ENCODE measurements around the gene NXPH4. TPM values are rescaled to one million over a fixed set of nuclear protein-coding genes. Genes with fewer than 3 reads are reported as not detected.

NXPH4 gene
- total and polyA plus RNA-seq, 10 of the 15 experiments (the other 5 are each of a cell fraction or from before 2014, with no cell fraction given): 0.03 to 0.26 TPM; not detected in 8

DNA sequence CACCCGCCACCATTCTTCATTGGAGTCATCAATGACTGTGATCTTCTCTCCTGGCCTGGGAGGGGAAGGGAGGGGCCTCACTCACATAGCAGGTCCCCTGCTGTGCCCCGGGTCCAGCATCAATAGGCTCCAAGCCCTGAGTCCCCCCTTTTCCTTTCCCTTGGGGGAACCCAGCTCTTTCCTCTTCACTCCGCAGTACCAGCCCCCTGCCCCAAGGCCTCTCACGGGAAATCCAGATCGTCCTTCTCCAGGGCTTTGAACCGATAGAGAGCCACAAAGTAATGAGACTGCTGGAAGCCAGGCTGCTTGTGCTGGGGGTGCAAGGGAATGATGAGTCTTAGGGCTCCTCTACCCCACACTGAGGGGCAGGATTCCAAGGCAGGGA, 27.7 kb downstream of the NXPH4 start:
- no peak for TF ChIP-seq RELA (IDR thresholded peaks at IDR 0.05; ENCODE audit: borderline replicate concordance, partially characterized antibody)
- TF ChIP-seq JUND (IDR thresholded peaks at IDR 0.05; ENCODE audit: low read depth, low read length): no peak
- TF ChIP-seq TCF12 (IDR thresholded peaks at IDR 0.05; ENCODE audit: low read depth, low read length): no peak
- no peak for TF ChIP-seq TCF3 (IDR thresholded peaks at IDR 0.05; ENCODE audit: borderline replicate concordance, insufficient read depth, low read depth, low read length)
- no peak for TF ChIP-seq DPF2 (IDR thresholded peaks at IDR 0.05)
- no peak for TF ChIP-seq ASH2L (IDR thresholded peaks at IDR 0.05; ENCODE audit: borderline replicate concordance, low read depth)
- TF ChIP-seq SIN3A (IDR thresholded peaks at IDR 0.05; ENCODE audit: low read depth, low read length): no peak
- TF ChIP-seq SREBF1 (IDR thresholded peaks at IDR 0.05; ENCODE audit: low read length): no peak
- TF ChIP-seq MYB (IDR thresholded peaks at IDR 0.05; ENCODE audit: borderline replicate concordance, low read depth, low read length): no peak
- TF ChIP-seq ZBED1 (IDR thresholded peaks at IDR 0.05; ENCODE audit: borderline replicate concordance): no peak
- TF ChIP-seq, protein P1, sequence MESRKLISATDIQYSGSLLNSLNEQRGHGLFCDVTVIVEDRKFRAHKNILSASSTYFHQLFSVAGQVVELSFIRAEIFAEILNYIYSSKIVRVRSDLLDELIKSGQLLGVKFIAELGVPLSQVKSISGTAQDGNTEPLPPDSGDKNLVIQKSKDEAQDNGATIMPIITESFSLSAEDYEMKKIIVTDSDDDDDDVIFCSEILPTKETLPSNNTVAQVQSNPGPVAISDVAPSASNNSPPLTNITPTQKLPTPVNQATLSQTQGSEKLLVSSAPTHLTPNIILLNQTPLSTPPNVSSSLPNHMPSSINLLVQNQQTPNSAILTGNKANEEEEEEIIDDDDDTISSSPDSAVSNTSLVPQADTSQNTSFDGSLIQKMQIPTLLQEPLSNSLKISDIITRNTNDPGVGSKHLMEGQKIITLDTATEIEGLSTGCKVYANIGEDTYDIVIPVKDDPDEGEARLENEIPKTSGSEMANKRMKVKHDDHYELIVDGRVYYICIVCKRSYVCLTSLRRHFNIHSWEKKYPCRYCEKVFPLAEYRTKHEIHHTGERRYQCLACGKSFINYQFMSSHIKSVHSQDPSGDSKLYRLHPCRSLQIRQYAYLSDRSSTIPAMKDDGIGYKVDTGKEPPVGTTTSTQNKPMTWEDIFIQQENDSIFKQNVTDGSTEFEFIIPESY (IDR thresholded peaks at IDR 0.05): no peak
- ChIA-PET RAD21 (ENCODE audit: unreplicated experiment) (interaction anchor here (1.0 to 14.4 kb wide), 3 partner anchors 15 to 209 kb away, joined by 3 to 85 read pairs (median 7); partner anchors contain the start of genes INHBE and SHMT2), POLR2A (no interaction called here), CTCF (interaction anchor here (1.9 to 10.7 kb wide), 5 partner anchors 16 to 209 kb away, joined by 5 to 271 read pairs (median 90); partner anchors contain the start of genes INHBE and SHMT2), SMC1A (ENCODE audit: uncharacterized antibody, unreplicated experiment) (interaction anchor here (1.1 to 8.1 kb wide), 4 partner anchors 13 to 208 kb away, joined by 4 to 55 read pairs (median 4); no protein-coding TSS in a partner anchor)
- H2AFZ ChIP-seq (ENCODE audit: control insufficient read depth, low read depth, low read length): no peak overlapping the region
- no peak for ATAC-seq
- H3K36me3 ChIP-seq (ENCODE audit: control insufficient read depth in 2 of 2, insufficient read depth in 2 of 2, low read length in 1 of 2): no peaks in the 10 kb centered on the region
- H3K4me2 ChIP-seq (ENCODE audit: control insufficient read depth, insufficient read depth): no peak overlapping the region
- no TSS peak for BruUV-seq (replicated peaks)
- no peak overlapping the region for H3K4me3 ChIP-seq
- no peaks in the 10 kb centered on the region for H3K79me2 ChIP-seq (ENCODE audit: control insufficient read depth, insufficient read depth, low read length)
- H3K9ac ChIP-seq (ENCODE audit: control insufficient read depth, insufficient read depth, low read length): no peak overlapping the region
- DNase-seq (ENCODE audit: low read depth, low spot score): no peak
- peaks cover 5% of the 10 kb centered on the region in 2 experiments; a peak in 3 of 4 replicates for H3K27me3 ChIP-seq (replicated peaks in 1 of 2; ENCODE audit: control insufficient read depth in 2 of 2, insufficient read depth in 2 of 2, low read length in 1 of 2)
- WGBS (ENCODE audit: insufficient coverage, insufficient replicate concordance, low lambda C conversion rate, missing lambda C conversion rate): 72% methylated on average over 6 of the region's 6 CpGs
- intact Hi-C loops (cut with micrococcal nuclease; ENCODE audit: unreplicated experiment): loop anchor here (5.0 kb wide), 1 partner anchor 122 kb away; no protein-coding TSS in a partner anchor
- H4K20me1 ChIP-seq (ENCODE audit: control insufficient read depth, insufficient read depth): peaks cover 2% of the 10 kb centered on the region; the same call in 1 of the 2 replicates
- no peaks in the 10 kb centered on the region for H3K9me3 ChIP-seq (replicated peaks; ENCODE audit: control insufficient read depth, insufficient read depth, low read length)
- in situ Hi-C loops (cut with MboI): no loop called here
- H3K27ac ChIP-seq (ENCODE audit: control insufficient read depth, insufficient read depth): no peak overlapping the region
- FAIRE-seq: no peak
- H3K4me1 ChIP-seq (ENCODE audit: control insufficient read depth, insufficient read depth, low read length): peaks cover 33% of the 10 kb centered on the region
